ENCODE results near the gene NAALADL2. TPM values are rescaled to one million over a fixed set of nuclear protein-coding genes. Genes with fewer than 3 reads are reported as not detected.

NAALADL2 gene
- polyA plus RNA-seq, 1 experiment: 6.3 TPM

GRCh38 chr3:175857666-175858270, 998.6 kb downstream of the NAALADL2 start:
- POLR2A ChIA-PET: no interaction called here
- TF ChIP-seq CTCF (IDR thresholded peaks at IDR 0.05; ENCODE audit: low read depth, low read length): no peak

More at GRCh38 chr3:175857666-175858270, 998.6 kb downstream of the NAALADL2 start:
- Histone ChIP-seq H3K4me3 (ENCODE audit: low read depth, low read length) (no peak overlapping the region), H3K27ac (ENCODE audit: low read depth, low read length) (no peak overlapping the region), H3K9me3 (ENCODE audit: control insufficient read depth, insufficient read depth, low read length) (no peaks in the 10 kb centered on the region), H3K27me3 (ENCODE audit: control insufficient read depth, insufficient read depth, low read length) (no peaks in the 10 kb centered on the region)
- CTCF ChIA-PET: no interaction called here
- DNase-seq (ENCODE audit: low read depth, low spot score): no peak

Small RNAs within 50 kb of the gene (small RNA-seq; reads per million reads assigned to genes)
- 42.8 reads per million, percentile 84 among the genes with 10 or more reads in this experiment for gene MIR4789 (ENCODE audit: insufficient read length, low read depth)
- gene RNU4-91P (ENCODE audit: insufficient read length, low read depth): not detected
- gene RNU6-1233P (ENCODE audit: insufficient read length, low read depth): not detected
- not detected for gene RNU6-1317P (ENCODE audit: insufficient read length, low read depth)
